H1 (cell line): ENCODE measurements around the gene CYP2W1.

Experiments used
- CREB1 ChIP-seq: IDR thresholded peaks from 2 replicates; pipeline ENCODE4 v1.6.1; 2012; ENCODE audit warnings: inconsistent platforms
- CTCF ChIP-seq, 3 experiments: IDR thresholded peaks; 1 replicate in 2 of 3; 2 replicates in 1 of 3; pipeline versions ENCODE4 v1.5.1 to v1.6.1; 2011; ENCODE audit warnings: low read length in 3 of 3, mild to moderate bottlenecking in 3 of 3, inconsistent platforms in 2 of 3, low read depth in 1 of 3, moderate library complexity in 1 of 3; ENCODE audit not compliant: insufficient read depth in 1 of 3; ENCODE audit errors: control extremely low read depth in 1 of 3
- EZH2 ChIP-seq: fragments of 200-600 bp; sonication (generic); IDR thresholded peaks from 2 replicates; pipeline ENCODE4 v1.7.1; 2012; ENCODE audit warnings: low read depth, mild to moderate bottlenecking, moderate library complexity, low read length, inconsistent platforms; ENCODE audit not compliant: severe bottlenecking
- POLR2A ChIP-seq, 2 experiments: IDR thresholded peaks; 1 replicate in 1 of 2; 2 replicates in 1 of 2; pipeline ENCODE4 v1.6.1; 2011; ENCODE audit warnings: low read depth in 2 of 2, low read length in 2 of 2, mild to moderate bottlenecking in 2 of 2; ENCODE audit errors: control extremely low read depth in 1 of 2
- POLR2AphosphoS5 ChIP-seq: IDR thresholded peaks from 2 replicates; pipeline ENCODE4 v1.6.1; 2011; ENCODE audit warnings: low read depth, low read length
- RAD21 ChIP-seq, 2 experiments: IDR thresholded peaks in 1 of 2; conservative IDR thresholded peaks in 1 of 2; 2 replicates each; pipeline ENCODE4 v1.6.1; 2011; ENCODE audit warnings: low read depth in 2 of 2, low read length in 2 of 2, improper control_type of control experiment in 1 of 2, inconsistent platforms in 1 of 2, mild to moderate bottlenecking in 1 of 2, moderate library complexity in 1 of 2
- RFX5 ChIP-seq: IDR thresholded peaks from 2 replicates; pipeline ENCODE4 v1.6.1; 2011; ENCODE audit warnings: low read depth, low read length, improper control_type of control experiment, borderline replicate concordance
- SRF ChIP-seq: IDR thresholded peaks from 2 replicates; pipeline ENCODE4 v1.6.1; 2011; ENCODE audit warnings: mild to moderate bottlenecking, low read depth, low read length, moderate library complexity
- SUZ12 ChIP-seq: fragments of 200-600 bp; sonication (generic); IDR thresholded peaks from 2 replicates; pipeline ENCODE4 v1.6.1; 2012; ENCODE audit warnings: mild to moderate bottlenecking, inconsistent platforms, low read length, moderate library complexity, mixed read lengths

GRCh38 chr7:1024331-1024841 is 41.4 kb downstream of the CYP2W1 start:
- no peak for TF ChIP-seq RFX5
- no peak for TF ChIP-seq SUZ12
- no peak for TF ChIP-seq CTCF (IDR thresholded peaks at IDR 0.05; ENCODE audit: control extremely low read depth in 1 of 3, insufficient read depth in 1 of 3, low read depth in 1 of 3, low read length in 3 of 3)
- no peak for TF ChIP-seq SRF
- TF ChIP-seq POLR2AphosphoS5, result no peak
- TF ChIP-seq CREB1, result no peak
- TF ChIP-seq POLR2A (IDR thresholded peaks at IDR 0.05; ENCODE audit: control extremely low read depth in 1 of 2, low read depth in 2 of 2, low read length in 2 of 2), result no peak
- no peak for TF ChIP-seq EZH2
- no peak for TF ChIP-seq RAD21 (IDR thresholded peaks at IDR 0.05 in 1 of 2, conservative IDR thresholded peaks at IDR 0.05 in 1 of 2; ENCODE audit: low read depth in 2 of 2, low read length in 2 of 2)
